Measurements from ENCODE around the gene ANXA8L1. TPM values are rescaled to one million over a fixed set of nuclear protein-coding genes. Genes with fewer than 3 reads are reported as not detected.
"Not testable (repeated sequence)": the region's sequence is repeated elsewhere in the genome, so short reads cannot be mapped to it uniquely, and the experiment has no call there.

Gene ANXA8L1
- total RNA-seq, 4 donors from 2014 or later = 247 to 351 (median 300) TPM

DNA sequence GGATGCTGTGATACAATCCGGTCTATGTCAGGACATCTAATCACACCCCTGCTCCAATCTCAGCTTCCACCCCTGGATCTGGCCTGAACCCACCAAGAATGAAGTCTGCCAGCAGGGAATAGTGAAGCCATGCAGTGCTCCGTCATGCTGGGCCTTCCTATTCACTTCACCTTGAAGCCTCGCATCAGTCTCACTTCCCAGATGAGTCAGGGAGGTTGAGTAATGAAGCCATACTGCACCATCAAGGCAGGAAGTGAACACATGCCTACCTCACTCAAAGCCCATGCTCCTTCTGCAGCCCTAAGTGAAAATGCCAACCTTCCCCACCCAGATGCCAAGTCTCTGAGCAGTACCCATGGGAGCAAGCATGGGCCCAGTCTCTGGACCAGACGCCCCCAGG lies 11.1 kb downstream of the ANXA8L1 start:
- H3K27ac ChIP-seq; H3K36me3 ChIP-seq; H3K4me3 ChIP-seq; DNase-seq; H3K27me3 ChIP-seq; intact Hi-C loops (cut with DNase I); H3K9me3 ChIP-seq; H3K4me1 ChIP-seq: not testable (repeated sequence)
- WGBS, 2 donors = no CpG with 5 or more reads among the region's 4 CpGs

GRCh38 chr10:46387309-46387902 lies 11.8 kb downstream of the ANXA8L1 start:
- H3K27me3 ChIP-seq; intact Hi-C loops (cut with DNase I); H3K4me3 ChIP-seq; H3K36me3 ChIP-seq; H3K4me1 ChIP-seq; H3K9me3 ChIP-seq; H3K27ac ChIP-seq; DNase-seq: not testable (repeated sequence)
- no CpG with 5 or more reads among the region's 11 CpGs for WGBS, 2 donors

DNA sequence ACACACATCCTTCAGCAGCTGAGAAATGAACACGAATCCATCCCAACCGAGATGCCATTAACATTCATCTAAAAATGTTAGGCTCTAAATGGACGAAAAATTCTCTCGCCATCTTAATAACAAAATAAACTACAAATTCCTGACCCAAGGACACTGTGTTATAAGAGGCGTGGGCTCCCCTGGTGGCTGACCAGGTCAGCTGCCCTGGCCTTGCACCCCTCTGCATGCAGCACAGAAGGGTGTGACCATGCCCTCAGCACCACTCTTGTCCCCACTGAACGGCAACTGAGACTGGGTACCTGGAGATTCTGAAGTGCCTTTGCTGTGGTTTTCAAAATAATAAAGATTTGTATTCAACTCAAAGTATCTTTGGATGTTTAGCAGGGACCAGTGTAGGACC lies 15.8 kb downstream of the ANXA8L1 start:
- H3K36me3 ChIP-seq; H3K27me3 ChIP-seq; H3K9me3 ChIP-seq; H3K4me3 ChIP-seq; H3K27ac ChIP-seq; intact Hi-C loops (cut with DNase I); H3K4me1 ChIP-seq; DNase-seq: not testable (repeated sequence)
- 100% methylated on average over 4 of the region's 6 CpGs; no CpG with 5 or more reads in 1 of the 2 donors for WGBS, 2 donors

- H3K27me3 ChIP-seq; intact Hi-C loops (cut with DNase I); H3K4me3 ChIP-seq; DNase-seq; H3K4me1 ChIP-seq; H3K36me3 ChIP-seq; H3K9me3 ChIP-seq; H3K27ac ChIP-seq: not testable (repeated sequence)
- 46 to 60% methylated on average over 1 to 4 of the region's 8 CpGs for WGBS, 2 donors
Observed at GRCh38 chr10:46396441-46397279, 21.1 kb downstream of the ANXA8L1 start.

GRCh38 chr10:46397767-46398166 lies 22.2 kb downstream of the ANXA8L1 start:
- H3K36me3 ChIP-seq; DNase-seq; H3K9me3 ChIP-seq; H3K4me1 ChIP-seq; intact Hi-C loops (cut with DNase I); H3K27me3 ChIP-seq: not testable (repeated sequence)
- Histone ChIP-seq H3K4me3 (peak overlapping the region in 1 of 4 donors; percentile 40), H3K27ac (peak overlapping the region in 3 of 4 donors; percentile 44 to 52 (median 45))
- 69% methylated on average over 6 of the region's 14 CpGs; no CpG with 5 or more reads in 1 of the 2 donors for WGBS, 2 donors

DNA sequence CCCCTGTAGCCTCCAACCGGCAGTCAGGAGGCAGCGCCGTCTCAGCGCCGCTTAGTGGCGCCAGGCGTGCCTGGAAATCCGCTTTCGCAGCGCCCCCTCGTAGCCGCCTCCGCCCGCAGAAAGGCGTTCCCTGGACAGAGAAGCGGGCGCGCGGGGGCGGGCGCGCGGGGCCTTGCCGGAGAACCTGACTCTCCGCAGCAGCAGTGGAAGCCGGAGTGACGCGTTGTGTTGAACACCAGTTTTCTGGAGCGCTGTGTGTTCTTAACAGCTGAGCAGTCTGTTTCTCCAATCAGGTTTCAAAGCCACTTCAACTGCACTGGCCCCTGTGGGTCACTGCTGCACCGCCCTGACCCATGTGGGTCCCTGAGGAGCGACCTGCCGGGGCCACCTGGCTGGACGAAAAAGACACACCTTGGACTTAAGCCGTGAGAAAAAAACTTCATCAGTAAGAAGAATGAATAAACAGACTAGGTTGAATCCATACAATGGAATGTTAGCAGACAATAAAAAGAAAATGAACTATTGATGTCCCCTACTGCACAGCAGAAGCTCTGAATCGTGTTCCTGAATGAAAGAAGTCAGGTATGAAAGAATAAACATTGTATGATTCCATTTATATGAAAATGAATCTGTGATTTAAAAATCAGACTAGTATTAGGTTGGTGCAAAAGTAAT lies 22.8 kb downstream of the ANXA8L1 start:
- H3K27me3 ChIP-seq; intact Hi-C loops (cut with DNase I); H3K4me1 ChIP-seq; H3K36me3 ChIP-seq; H3K9me3 ChIP-seq; DNase-seq: not testable (repeated sequence)
- Histone ChIP-seq H3K27ac (peak overlapping the region in 1 of 4 donors; percentile 61), H3K4me3 (peak overlapping the region in 3 of 4 donors; percentile 31 to 57 (median 34))
- WGBS, 2 donors = 11 to 15% methylated on average over 1 to 4 of the region's 35 CpGs

GRCh38 chr10:46409556-46409955 lies 34.0 kb downstream of the ANXA8L1 start:
- H3K9me3 ChIP-seq; intact Hi-C loops (cut with DNase I); H3K4me1 ChIP-seq; H3K36me3 ChIP-seq; H3K4me3 ChIP-seq; H3K27ac ChIP-seq; DNase-seq; H3K27me3 ChIP-seq: not testable (repeated sequence)
- WGBS, 2 donors = 90 to 97% methylated on average over 2 of the region's 3 CpGs

DNA sequence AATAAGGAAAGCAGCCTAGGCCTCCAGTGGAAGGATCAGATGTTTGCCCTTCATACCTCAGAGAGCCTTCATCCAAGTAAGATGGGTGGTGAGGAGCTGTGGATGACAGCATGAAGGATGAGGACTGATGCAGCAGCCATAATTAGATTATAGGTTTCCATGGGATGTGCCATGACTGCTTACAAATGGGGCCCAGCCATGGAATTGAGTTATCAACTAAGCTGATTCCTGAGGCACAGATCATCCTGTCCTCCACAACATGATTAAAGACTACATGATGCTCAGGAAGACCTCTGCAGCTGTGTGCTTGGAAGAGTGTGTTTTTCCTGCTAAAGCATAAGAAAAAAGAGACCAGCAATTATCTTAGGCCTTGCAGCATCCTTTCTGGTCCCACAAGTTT lies 35.5 kb downstream of the ANXA8L1 start:
- H3K4me1 ChIP-seq; DNase-seq; intact Hi-C loops (cut with DNase I); H3K4me3 ChIP-seq; H3K36me3 ChIP-seq; H3K27me3 ChIP-seq; H3K27ac ChIP-seq; H3K9me3 ChIP-seq: not testable (repeated sequence)

- H3K27me3 ChIP-seq; H3K36me3 ChIP-seq; H3K9me3 ChIP-seq; H3K27ac ChIP-seq; H3K4me3 ChIP-seq; H3K4me1 ChIP-seq; intact Hi-C loops (cut with DNase I); DNase-seq: not testable (repeated sequence)
- no CpG with 5 or more reads among the region's 5 CpGs for WGBS, 2 donors
Observed at GRCh38 chr10:46412665-46413064, 37.1 kb downstream of the ANXA8L1 start.

DNA sequence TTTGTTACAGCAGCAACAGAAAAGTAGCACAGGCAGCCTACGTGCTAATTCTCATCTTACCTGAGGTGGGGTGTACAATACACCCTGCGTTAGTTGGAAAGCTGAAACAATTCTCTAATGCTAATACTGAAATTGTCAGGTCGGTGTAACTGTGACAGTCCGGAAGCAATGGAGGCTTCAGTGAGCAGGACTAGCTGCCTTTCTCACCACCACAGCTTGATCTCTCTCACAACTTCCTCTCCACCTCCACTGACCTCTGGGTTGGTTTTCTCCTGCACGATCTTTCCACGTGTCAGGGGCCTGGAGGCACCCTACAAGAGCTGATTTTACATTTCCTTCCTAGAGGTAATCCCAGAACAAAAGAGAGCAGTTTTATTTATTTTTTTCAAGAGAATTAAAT lies 39.7 kb downstream of the ANXA8L1 start:
- intact Hi-C loops (cut with DNase I); H3K27ac ChIP-seq; H3K36me3 ChIP-seq; H3K4me3 ChIP-seq; H3K27me3 ChIP-seq; H3K4me1 ChIP-seq; H3K9me3 ChIP-seq; DNase-seq: not testable (repeated sequence)
- 88 to 92% methylated on average over 3 to 4 of the region's 6 CpGs for WGBS, 2 donors

GRCh38 chr10:46418283-46418682 lies 42.7 kb downstream of the ANXA8L1 start:
- H3K27me3 ChIP-seq; intact Hi-C loops (cut with DNase I); H3K4me3 ChIP-seq; H3K36me3 ChIP-seq; H3K9me3 ChIP-seq; H3K27ac ChIP-seq; DNase-seq; H3K4me1 ChIP-seq: not testable (repeated sequence)
- WGBS, 2 donors = 50% methylated on average over 1 of the region's 7 CpGs; no CpG with 5 or more reads in 1 of the 2 donors

GRCh38 chr10:46419570-46420379 lies 44.2 kb downstream of the ANXA8L1 start:
- H3K4me1 ChIP-seq; H3K4me3 ChIP-seq; H3K9me3 ChIP-seq; H3K27me3 ChIP-seq; H3K36me3 ChIP-seq; DNase-seq; intact Hi-C loops (cut with DNase I); H3K27ac ChIP-seq: not testable (repeated sequence)
- 52 to 59% methylated on average over 3 of the region's 13 CpGs for WGBS, 2 donors
